PFSK-1 (cell line): ENCODE data around the gene SPESP1. TPM values are rescaled to one million over a fixed set of nuclear protein-coding genes. Genes with fewer than 3 reads are reported as not detected.

Source experiments
- FOXP2 ChIP-seq: optimal IDR thresholded peaks from 2 replicates; pipeline ENCODE3; 2011; ENCODE audit warnings: borderline replicate concordance, control low read depth, inconsistent platforms; ENCODE audit not compliant: insufficient read depth; ENCODE audit errors: extremely low read length, extremely low read depth
- POLR2AphosphoS5 ChIP-seq: IDR thresholded peaks from 2 replicates; pipeline ENCODE4 v1.6.1; 2012; ENCODE audit warnings: low read depth, mild to moderate bottlenecking, control low read depth, low read length, moderate library complexity
- REST ChIP-seq, 2 experiments: IDR thresholded peaks; 2 replicates each; pipeline versions ENCODE4 v1.6.1 to v1.8.0; 2011 to 2012; ENCODE audit warnings: low read depth in 2 of 2, low read length in 2 of 2, control low read depth in 1 of 2, inconsistent platforms in 1 of 2, mild to moderate bottlenecking in 1 of 2, moderate library complexity in 1 of 2; ENCODE audit not compliant: insufficient read depth in 1 of 2
- SIN3A ChIP-seq: IDR thresholded peaks from 2 replicates; pipeline ENCODE4 v1.6.1; 2012; ENCODE audit warnings: mild to moderate bottlenecking, low read length, moderate library complexity, borderline replicate concordance; ENCODE audit not compliant: insufficient read depth
- TAF1 ChIP-seq: IDR thresholded peaks from 2 replicates; pipeline ENCODE4 v1.6.1; 2012; ENCODE audit warnings: low read length, control low read depth, borderline replicate concordance; ENCODE audit not compliant: insufficient read depth
- polyA plus RNA-seq: library from polyadenylated mRNA; unstranded; fragments of >200 nt; gene quantifications from one replicate; pipeline ENCODE4 v1.2.1, GENCODE V29; 2012; ENCODE audit warnings: low read depth, missing spikeins; ENCODE audit not compliant: insufficient read length

The SPESP1 gene
- polyA plus RNA-seq, result 14.9 TPM

GRCh38 chr15:68930268-68931022, at the start of gene SPESP1:
TSS of gene SPESP1 (plus strand) at chr15:68930525. CDS start at chr15:68930654, 129 bp downstream.
- TF ChIP-seq FOXP2 (peak; percentile 78), POLR2AphosphoS5 (peak; percentile 80), SIN3A (no peak), TAF1 (0 out of 2 replicates have a peak, but pooled peaks have one; percentile 53), REST (IDR thresholded peaks at IDR 0.05; ENCODE audit: insufficient read depth in 1 of 2, low read depth in 2 of 2, low read length in 2 of 2) (no peak)

DNA sequence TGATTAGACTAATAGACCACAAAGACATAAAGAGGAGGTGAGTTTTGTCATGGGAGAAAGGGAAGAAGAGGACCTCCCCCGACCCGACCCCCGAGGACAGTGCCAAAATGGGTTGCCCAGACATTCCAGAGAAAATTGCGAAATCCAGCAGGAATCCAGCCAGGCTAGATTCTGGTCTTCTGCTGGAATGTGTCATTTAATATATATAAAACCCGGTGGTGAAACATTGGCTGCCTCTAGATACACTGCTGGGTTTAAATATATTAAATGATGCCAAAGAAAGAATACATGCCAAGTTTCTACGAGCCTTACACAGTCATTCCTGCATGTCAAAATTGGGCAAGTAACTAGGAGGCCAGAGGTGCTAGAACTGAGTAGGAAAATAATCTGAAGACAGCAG, 45.3 kb upstream of the SPESP1 start:
- TF ChIP-seq POLR2AphosphoS5 (no peak), FOXP2 (no peak), SIN3A (no peak), REST (IDR thresholded peaks at IDR 0.05; ENCODE audit: insufficient read depth in 1 of 2, low read depth in 2 of 2, low read length in 2 of 2) (no peak), TAF1 (no peak)

- TF ChIP-seq FOXP2 (no peak), SIN3A (no peak), POLR2AphosphoS5 (no peak), TAF1 (no peak), REST (IDR thresholded peaks at IDR 0.05; ENCODE audit: insufficient read depth in 1 of 2, low read depth in 2 of 2, low read length in 2 of 2) (no peak)
Observed at GRCh38 chr15:68887120-68887519, 43.2 kb upstream of the SPESP1 start.

- TF ChIP-seq POLR2AphosphoS5 (no peak), SIN3A (no peak), REST (IDR thresholded peaks at IDR 0.05; ENCODE audit: insufficient read depth in 1 of 2, low read depth in 2 of 2, low read length in 2 of 2) (no peak), TAF1 (no peak), FOXP2 (no peak)
Observed at GRCh38 chr15:68887819-68888218, 42.5 kb upstream of the SPESP1 start.

DNA sequence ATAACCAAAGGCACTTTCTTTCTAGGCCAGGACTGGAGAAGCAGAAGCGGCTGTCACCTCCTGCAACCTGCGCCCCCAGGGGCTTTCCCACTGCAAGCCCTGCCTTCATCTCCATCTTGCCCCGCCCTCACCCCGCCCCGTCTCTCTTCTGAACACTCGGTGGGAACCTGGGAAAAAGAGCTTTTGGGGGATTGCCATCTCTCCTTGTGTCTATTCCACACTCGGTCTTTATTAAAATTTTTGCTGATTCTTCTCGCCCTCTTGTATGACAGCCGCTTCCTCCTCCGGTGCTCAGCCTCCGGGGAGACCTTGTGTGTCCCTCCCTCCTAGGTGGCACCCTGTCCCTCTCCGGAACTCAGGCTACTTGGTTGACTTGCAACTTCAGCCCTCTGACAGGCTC, 41.9 kb upstream of the SPESP1 start:
- TF ChIP-seq FOXP2, result no peak
- no peak for TF ChIP-seq SIN3A
- TF ChIP-seq TAF1, result no peak
- TF ChIP-seq POLR2AphosphoS5, result no peak
- no peak for TF ChIP-seq REST (IDR thresholded peaks at IDR 0.05; ENCODE audit: insufficient read depth in 1 of 2, low read depth in 2 of 2, low read length in 2 of 2)
